ENCODE data around the gene FAM124A.

DNA sequence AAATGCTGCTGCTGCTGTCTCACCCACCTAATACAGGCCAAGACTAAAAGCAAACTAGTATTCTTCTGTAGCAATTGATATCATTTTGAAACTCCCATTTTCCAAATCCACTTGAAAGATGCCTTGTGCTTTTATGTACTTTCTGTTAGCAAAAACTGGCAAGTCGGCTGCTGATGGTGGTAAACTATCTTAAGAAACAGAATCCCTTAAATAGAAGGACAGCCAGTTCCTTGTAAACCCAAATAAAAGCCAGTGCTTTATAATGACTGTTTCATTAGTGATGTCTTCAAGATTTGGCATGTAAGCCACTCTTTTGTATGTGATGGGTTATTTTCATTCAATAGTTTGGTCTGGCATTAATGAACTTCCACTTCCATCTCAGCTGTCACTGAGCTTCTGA, 5.2 kb downstream of the FAM124A start:
- TF ChIP-seq, protein P1, sequence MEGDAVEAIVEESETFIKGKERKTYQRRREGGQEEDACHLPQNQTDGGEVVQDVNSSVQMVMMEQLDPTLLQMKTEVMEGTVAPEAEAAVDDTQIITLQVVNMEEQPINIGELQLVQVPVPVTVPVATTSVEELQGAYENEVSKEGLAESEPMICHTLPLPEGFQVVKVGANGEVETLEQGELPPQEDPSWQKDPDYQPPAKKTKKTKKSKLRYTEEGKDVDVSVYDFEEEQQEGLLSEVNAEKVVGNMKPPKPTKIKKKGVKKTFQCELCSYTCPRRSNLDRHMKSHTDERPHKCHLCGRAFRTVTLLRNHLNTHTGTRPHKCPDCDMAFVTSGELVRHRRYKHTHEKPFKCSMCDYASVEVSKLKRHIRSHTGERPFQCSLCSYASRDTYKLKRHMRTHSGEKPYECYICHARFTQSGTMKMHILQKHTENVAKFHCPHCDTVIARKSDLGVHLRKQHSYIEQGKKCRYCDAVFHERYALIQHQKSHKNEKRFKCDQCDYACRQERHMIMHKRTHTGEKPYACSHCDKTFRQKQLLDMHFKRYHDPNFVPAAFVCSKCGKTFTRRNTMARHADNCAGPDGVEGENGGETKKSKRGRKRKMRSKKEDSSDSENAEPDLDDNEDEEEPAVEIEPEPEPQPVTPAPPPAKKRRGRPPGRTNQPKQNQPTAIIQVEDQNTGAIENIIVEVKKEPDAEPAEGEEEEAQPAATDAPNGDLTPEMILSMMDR (IDR thresholded peaks at IDR 0.05; ENCODE audit: low read depth, low read length) = no peak
- no peak for TF ChIP-seq EZH2phosphoT487 (IDR thresholded peaks at IDR 0.05; ENCODE audit: low read depth)

Measured in OCI-LY3 (cell line).